ENCODE data around the gene SPDYE1. TPM values are rescaled to one million over a fixed set of nuclear protein-coding genes. Genes with fewer than 3 reads are reported as not detected.
A peak's percentile ranks its signal among the peaks of the same experiment; 100 is the strongest.

Gene SPDYE1
- total and polyA plus RNA-seq, 2 of the 13 experiments (the other 11 are each of a cell fraction or from before 2014, with no cell fraction given): not detected

- TF ChIP-seq PAXIP1 (CRISPR knock-in tag; conservative IDR thresholded peaks at IDR 0.05) (peak; percentile 42; the same call in 1 of the 2 replicates), SAFB2 (CRISPR knock-in tag; IDR thresholded peaks at IDR 0.05; ENCODE audit: borderline replicate concordance, low read depth) (no peak), THYN1 (CRISPR knock-in tag; IDR thresholded peaks at IDR 0.05; ENCODE audit: borderline replicate concordance, low read depth) (no peak), HDAC1 (CRISPR knock-in tag; IDR thresholded peaks at IDR 0.05) (peak; percentile 89), ZNF207 (IDR thresholded peaks at IDR 0.05; ENCODE audit: borderline replicate concordance) (no peak), ARNTL (CRISPR knock-in tag; IDR thresholded peaks at IDR 0.05) (no peak; the same call in 1 of the 2 replicates), ZHX2 (IDR thresholded peaks at IDR 0.05; ENCODE audit: low read depth) (peak; percentile 19; the same call in 1 of the 2 replicates), ZHX2 (CRISPR knock-in tag; IDR thresholded peaks at IDR 0.05; ENCODE audit: borderline replicate concordance) (no peak), ZKSCAN8 (CRISPR knock-in tag; IDR thresholded peaks at IDR 0.05; ENCODE audit: borderline replicate concordance) (0 out of 2 replicates have a peak, but pooled peaks have one; percentile 50), ZNF747 (CRISPR knock-in tag; IDR thresholded peaks at IDR 0.05; ENCODE audit: borderline replicate concordance) (peak; percentile 39; the same call in 1 of the 2 replicates), ZNF263 (CRISPR knock-in tag; IDR thresholded peaks at IDR 0.05) (peak; percentile 34), SPEN (CRISPR knock-in tag; IDR thresholded peaks at IDR 0.05; ENCODE audit: low read depth) (peak; percentile 85), MED1 (CRISPR knock-in tag; IDR thresholded peaks at IDR 0.05) (peak; percentile 76), RNF2 (conservative IDR thresholded peaks at IDR 0.05; ENCODE audit: low read depth) (peak; percentile 73; the same call in 1 of the 2 replicates), CEBPB (IDR thresholded peaks at IDR 0.05; ENCODE audit: borderline replicate concordance, low read depth, low read length) (no peak), ZNF484 (CRISPR knock-in tag; IDR thresholded peaks at IDR 0.05; ENCODE audit: borderline replicate concordance, low read depth) (no peak), ZNF607 (CRISPR knock-in tag; IDR thresholded peaks at IDR 0.05; ENCODE audit: borderline replicate concordance) (peak; percentile 84; the same call in 1 of the 2 replicates), ATF7 (IDR thresholded peaks at IDR 0.05) (no peak), ATF7 (CRISPR knock-in tag; IDR thresholded peaks at IDR 0.05) (no peak)
- TF ChIP-seq, protein P1, sequence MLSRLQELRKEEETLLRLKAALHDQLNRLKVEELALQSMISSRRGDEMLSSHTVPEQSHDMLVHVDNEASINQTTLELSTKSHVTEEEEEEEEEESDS (CRISPR knock-in tag; IDR thresholded peaks at IDR 0.05; ENCODE audit: borderline replicate concordance): no peak
Observed at GRCh38 chr7:44044315-44045225, 46.9 kb downstream of the SPDYE1 start, which contains the start of gene DBNL (continued).
